GM19240 (cell line): ENCODE results near the gene SCNM1.

Experiments used
- DNase-seq: peaks from one replicate; pipeline ENCODE4 v3.0.0; 2011; ENCODE audit warnings: low spot score; ENCODE audit not compliant: insufficient read length

The SCNM1 gene, protein sequence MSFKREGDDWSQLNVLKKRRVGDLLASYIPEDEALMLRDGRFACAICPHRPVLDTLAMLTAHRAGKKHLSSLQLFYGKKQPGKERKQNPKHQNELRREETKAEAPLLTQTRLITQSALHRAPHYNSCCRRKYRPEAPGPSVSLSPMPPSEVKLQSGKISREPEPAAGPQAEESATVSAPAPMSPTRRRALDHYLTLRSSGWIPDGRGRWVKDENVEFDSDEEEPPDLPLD

DNA sequence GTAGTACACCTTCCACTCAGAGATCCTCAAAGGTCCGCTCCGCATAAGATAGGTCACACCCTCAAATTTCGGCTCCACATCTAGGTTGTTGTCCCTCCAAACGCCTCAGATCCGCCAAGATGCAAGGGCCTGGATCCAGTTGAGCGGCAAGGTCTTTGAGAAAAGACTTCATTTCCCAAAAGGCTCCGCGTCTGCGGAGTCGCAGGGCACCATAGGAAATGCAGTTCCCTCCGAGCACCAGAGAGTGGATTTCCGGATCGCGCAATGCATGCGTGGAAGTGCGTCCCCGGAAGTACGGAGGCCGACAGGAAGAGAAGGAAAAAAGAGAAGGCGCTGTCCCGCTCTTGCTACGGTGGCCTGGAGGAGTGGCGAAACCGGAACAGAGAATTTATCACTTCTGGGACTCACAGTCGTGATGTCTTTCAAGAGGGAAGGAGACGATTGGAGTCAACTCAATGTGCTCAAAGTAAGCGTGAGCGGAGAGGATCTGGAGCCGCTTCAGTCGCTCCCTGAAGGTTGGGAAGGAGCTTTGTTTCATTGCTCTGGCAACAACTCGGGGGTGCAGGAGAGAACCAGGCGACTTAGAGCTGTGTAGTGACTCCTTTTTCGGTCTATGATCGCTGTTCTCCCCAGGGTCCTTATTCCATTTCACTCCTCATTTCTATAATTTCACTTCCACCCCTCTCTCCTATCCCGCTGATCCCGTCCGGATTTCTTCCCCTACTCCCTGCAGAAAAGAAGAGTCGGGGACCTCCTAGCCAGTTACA lies at the start of gene SCNM1, which contains the start of gene LYSMD1:
SCNM1 (plus strand) TSS at position 407 of the 767 bp plus-strand sequence; CDS start at position 416, 9 bp downstream.
LYSMD1 (minus strand) TSS at position 165 of the 767 bp plus-strand sequence. CDS start 644 bp downstream, outside the sequence.
- DNase-seq = peak; percentile 91

DNA sequence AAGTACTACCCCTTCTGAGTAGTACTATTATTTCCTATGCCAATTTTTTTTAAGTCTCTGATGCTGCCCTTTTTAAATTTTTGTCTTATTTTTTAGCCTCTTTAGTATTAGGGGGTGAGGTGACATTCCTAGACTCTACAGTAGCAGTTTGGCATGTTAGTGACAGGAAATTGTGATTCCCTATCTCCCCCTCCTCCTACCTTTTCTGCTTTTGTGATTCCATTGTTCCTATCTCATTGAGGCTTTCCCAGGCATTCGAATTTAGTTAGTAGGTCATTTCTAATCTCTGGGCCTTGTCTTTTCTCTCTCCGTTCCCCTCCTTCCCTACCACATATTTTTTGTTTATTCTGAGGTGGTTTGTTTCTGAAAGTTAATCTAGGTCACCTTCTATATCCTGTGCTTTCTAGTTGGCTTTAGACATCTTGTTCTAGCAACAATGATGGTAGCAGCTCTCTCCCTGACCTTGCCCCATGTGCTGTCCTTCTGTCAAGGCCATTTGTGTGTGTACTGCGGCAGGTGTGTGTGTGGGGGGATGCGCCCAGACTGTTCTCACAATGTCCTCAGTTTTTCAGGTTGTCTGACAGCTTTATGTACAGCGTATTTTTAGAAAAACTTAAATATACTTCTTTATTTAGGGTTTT lies 41.1 kb upstream of the SCNM1 start:
- DNase-seq = no peak

DNA sequence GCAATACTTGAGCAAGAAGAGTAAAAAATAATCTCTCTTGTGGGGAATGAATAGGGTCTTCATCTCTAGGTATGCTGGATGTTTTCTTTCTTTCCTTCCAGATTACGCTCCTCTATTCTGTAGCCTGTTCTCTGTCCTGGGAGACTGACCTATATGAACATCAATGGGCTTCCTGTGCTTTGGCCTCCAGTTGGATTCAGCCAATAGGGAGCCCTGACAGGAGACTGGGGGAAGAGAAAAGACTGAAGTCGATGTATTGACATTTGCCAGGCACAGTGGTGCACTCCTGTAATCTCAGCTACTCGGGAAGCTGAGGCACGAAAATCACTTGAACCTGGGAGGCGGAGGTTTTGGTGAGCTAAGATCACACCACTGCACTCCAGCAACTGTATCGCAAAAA lies 37.1 kb upstream of the SCNM1 start:
- DNase-seq = no peak

DNA sequence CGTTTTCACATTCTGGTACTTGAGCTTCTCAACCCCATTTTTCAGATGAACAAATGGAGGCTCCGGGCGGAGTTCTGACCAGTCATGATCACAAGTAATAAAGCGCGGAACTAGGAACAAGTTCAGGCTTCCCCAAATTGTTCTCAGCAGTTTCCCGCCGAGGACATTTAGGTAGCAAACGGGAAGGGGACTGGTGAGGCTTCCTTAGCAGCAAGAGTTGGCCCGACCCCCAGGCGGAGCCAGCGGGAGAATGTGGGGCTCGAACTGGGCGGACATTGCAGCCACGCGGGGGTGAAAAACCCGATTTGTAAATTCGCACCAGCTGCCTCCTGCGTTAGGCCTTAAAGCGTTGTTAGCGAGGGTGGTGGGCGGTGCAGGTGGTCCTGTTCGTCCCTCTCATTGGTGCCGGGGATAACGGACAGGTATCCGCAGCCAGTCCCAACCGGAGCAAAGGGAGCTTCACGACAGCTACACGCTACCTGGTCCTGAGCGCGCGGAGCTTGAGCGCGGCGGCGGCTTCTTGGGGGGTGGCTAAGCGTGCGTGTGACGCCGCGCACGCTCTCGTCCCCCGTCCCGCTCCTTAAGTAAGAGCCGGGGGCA lies 34.9 kb upstream of the SCNM1 start:
- peak; percentile 74 for DNase-seq

DNA sequence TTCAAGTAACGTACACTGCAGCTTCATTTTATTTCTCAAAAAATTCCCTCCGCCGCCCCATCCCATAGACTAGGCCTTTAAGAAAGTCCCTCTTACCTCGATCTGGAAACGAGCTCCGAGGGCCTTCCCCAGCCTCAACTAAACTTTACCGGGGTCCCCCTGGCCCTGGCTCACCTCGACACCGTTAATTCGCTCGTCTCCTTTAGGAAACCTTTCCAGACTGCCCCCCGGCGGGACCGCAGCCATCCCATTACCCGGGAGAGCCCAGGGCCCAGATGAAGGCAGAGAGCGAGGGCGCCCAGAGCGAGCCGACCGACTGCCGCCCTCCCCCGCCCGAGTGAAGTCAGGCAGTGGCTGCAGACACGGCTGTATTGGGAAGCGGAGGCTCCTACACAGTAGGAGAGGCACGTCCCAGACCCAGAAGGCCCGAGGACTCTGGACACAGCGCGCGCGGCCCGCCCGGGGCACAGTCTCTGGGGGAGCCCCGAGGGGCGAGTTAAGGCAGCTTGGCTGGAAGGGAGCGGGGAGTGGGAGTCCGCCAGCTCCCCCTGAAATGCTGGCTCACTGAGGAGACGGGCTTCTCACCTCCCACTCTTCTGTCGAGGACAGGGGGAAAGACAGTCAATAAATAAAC lies 34.1 kb upstream of the SCNM1 start:
- DNase-seq = no peak

DNA sequence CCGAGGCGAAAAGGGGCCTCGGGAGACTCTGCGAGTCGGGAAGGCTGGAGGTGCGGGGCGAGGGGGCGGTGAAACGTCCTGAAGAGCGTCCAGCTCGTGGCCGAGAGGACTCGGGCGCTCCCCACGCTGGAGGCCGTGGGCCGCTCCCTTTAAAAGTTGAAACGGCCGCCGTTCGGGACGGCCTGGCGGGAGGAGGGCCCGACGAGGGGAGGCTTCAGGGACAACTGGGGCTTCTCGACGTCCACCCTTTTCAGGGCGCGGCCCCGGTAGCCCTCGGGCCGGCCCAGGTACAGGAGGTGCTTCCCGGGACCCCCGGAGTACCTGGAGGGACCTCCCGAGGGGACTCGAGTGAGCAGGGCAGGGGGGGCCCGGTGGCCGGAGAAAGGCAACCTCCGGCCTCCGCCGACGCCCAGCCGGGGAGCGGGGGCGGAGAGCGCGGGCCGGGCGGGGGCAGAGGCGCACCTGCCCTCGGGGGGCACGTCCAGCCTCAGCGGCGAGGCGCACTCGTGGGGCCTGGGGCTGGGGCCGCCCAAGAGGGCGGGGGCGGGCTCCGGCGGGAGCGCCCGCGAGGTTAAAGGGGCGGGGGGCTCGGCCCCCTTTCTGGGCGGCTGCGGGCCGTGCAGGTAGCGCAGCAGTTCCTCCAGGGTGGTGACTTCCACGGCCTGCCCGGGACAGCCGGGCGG lies 33.5 kb upstream of the SCNM1 start:
- DNase-seq = no peak

DNA sequence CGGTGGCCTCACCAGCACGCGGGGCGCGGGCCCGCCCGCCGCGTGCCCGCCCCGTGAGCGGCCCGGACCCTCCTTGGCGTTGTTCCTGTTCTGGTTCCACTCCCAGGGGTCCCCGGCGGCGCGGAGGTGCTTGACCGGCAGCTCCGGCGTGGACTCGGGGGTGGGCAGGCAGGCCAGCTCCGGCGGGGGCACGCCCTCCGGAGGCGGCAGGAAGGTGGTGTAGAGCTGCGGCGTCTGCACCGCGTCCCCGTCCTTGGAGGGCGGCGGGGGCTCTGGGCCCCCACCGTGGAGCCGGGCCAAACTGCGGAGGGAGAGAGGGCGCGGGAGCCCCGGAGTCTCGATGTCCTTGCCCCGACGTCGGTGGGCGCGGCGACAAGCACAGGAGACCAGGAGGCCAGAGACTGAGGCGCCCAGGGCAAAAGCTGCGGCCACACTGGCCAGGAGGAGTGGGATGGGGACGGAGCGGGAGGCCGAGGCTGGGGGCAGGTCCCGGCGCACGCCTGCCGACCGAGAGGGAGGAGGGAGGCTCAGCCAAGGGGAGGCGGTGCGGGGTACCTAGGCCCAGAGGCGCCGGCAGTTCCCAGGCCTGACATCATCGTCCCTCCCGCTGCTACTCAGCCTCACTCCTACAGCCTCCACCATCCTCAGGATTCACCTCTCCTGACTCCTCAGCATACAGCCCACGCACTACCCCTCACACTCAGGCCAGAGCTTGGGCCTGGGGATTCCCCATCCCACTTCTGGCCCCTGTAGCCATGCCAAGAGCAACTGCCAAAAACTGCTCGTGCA lies 32.7 kb upstream of the SCNM1 start:
- DNase-seq = no peak

DNA sequence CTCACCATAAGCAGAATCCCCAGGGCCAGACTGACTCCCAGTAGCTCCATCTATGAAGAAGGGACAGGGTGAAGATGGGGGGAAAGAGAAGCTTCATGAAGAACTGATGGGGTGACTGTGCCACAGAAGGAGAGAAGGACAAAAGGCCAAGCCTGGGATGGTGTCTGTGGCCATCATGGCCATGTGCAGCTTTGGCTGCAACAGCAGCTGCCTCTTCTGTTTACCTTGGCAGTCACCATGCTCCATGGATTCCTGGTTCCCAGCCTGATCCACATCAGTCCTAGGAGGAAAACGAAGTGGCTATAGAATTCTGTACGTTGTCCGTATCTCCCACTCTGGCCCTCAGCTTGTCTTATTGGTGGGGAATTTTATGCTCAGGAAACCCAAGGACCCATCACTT lies 31.5 kb upstream of the SCNM1 start:
- no peak for DNase-seq

DNA sequence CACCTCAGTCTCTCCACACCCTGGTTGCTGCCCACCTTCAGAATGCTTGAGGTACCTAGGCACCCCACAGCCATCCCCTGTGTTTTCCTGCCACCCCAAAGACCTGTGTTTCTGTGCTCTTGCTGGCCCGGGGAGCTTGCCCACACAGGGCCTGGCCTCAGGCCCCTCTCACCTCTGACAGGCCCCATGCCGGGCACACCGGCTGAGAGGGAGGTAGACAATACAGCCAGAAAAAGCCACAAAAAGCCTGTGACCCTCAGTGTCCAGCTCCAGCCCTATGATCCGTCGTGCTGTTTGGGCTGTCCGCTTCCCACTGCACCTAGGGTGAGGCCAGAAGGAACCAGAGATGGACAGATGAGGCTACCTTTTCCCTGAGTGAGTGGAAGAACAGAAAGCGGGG lies 31.0 kb upstream of the SCNM1 start:
- no peak for DNase-seq

DNA sequence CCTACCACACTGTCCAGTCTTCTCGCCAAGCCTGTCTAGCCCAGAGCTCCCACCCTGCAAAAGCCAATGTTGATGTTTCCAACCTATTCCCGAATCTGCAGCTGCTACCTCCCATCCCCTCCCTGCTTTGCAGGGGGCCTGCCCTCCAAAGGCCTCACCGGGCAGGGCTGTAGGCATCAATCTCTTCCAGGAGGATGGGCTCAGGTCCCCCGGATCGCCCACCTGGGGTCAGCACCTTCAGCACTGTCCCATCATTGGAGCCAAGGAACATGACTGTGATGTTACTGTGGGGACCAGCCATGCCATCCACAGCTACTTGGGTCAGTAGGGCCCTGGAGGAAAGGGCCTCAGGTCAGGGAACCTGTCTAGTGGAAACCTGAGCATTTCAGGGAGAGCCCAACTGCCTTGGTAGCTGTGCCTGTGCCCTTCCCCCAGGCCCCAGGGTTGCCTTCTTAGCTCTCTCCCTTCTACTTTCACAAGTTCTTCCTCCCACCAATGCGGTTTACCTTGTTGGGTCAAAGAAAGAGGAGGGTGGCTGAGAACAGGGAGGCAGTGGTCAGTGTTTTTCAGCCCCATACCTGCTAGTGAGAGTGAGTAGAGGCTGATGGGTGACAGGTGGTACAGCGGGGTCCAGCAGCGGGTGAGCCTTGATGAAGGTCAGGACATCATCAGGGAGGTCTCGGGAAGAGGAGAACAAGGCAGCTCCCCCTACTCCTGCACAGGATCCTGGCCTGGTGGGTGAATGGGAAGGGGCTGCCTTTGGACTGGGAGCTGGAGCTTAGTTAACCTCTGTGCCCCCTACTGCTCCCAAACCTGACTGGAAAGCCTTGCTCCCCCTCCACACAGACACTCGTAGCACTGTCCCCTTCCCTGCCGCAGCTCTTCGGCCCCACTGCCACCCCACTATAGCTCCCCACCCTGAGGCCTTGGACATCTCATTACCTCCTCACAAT lies 30.2 kb upstream of the SCNM1 start:
- no peak for DNase-seq

DNA sequence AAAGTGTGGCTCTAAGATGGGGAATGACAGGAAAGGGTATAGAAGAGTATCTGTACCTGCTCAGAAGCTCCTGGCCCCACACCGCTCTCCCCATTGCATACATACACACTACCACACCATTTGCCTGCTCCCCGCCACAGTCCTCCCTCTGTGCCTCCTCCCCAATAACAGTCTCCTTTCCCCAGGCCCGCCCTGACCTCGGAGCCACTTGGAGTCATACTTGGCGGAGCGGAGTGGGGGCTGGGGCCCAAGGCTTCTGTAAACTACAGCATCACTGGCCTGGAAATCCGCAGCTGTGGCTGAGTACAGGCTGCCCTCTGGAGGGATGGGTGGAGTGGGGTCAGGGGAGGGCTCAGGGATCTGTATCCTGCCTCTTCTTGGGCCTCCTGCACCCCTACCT lies 28.2 kb upstream of the SCNM1 start:
- DNase-seq = no peak

DNA sequence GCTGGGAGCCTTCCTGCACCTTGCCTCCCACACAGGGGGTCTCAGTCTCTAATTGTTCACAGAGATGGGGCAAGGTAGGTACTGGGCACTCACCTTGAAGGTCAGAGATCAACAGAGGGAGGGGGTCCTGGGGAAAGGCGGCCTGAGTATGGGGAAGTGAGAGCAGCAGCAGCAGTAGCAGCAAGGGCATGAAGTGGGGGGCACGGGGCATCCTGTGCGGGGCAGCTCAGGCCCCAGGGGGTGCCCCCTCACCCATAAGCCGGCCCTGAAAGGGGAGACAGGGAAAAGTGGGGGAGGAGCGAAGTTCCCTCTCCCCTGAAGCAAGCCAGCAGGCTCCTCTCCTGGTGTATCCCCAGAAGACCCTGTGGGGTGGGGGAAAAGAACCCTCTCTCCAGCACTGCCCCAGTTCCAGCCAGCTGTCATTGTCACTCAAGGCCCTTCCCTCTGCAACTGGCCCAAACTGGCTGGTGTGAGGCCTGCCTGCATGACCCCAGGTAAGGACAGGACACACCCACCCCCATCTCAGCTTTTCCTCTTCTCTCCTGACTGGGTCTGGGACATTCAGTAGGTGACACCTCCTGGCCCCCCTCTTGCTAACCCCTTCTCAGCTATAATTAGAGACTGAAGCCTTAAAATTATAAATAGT lies 23.4 kb upstream of the SCNM1 start:
- no peak for DNase-seq

DNA sequence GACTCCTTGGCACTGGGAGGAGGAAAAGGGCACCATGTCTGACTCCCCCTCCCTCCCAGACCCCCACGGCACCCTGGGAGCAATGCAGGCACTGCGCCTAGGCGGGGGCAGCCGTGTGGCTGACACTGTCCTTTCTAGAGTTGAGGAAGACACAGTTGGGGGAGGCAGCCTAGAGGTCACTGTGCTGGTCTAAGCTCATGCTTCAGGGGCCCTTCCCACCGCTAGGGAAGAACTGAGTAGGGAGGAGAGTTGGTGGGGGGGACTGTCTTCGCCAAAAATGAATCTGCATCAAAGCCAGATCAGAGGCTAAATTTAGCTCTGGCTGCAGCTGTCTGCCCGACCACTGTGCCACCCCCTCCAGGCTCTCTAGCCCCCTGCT lies 22.9 kb upstream of the SCNM1 start:
- DNase-seq = no peak

DNA sequence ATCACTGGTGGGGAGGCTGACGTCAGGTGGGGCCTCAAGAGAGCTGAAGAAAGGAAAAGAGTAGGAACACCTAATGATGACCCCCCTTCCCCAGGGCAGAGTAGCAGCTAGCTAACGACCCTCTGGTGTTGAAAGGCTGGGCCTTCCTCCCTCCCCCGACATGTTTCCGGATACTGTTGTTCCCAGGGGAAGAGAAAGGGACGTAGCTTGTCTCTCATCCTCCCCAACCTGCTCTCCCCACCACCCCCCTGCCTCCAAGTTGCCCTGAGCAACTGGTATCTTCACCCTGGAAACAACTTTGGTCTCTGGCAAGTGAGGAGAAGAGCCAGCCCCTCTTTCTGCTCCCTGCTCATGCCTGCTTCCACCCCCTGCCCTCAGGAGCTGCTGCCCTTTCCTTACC lies 22.0 kb upstream of the SCNM1 start:
- no peak for DNase-seq

DNA sequence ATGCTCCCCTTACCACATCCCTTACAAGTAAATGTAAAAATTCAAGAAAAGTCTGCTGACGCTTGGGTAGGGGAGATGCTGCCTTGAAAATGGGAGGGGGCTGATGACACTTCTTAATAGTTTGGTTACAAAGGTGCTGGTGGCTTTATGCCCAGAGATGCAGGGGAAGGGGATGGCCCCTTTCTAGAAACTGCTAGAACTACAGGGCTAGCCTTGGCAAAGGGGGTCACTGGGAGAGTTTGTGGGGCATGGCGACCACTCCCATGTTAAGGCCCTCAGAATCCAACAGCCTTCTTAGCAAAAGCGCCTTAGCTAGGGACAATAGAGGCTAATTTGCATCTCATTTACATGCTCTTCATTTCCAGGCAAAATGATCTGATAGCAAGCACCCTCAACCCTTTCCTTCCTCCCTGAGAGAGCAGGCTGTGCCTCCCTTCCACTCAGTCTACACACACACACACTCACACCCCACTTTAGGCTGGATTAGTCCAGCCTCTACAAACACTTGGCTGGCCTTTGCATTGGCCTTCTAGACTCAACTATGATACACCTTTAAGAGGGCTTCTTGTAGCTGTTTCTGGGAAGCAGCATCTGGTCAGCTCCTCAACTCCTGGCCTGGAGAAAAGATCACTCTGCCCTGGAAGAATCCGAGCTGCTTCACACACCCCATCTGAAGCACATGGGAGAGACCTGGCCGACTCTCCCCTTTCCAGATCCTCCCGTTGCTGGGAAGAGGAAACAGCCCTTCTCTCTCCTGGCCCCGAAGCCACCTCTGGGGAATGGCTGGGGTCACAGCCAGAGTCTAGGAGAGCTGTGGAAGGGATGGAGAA lies 21.3 kb upstream of the SCNM1 start:
- DNase-seq = no peak

DNA sequence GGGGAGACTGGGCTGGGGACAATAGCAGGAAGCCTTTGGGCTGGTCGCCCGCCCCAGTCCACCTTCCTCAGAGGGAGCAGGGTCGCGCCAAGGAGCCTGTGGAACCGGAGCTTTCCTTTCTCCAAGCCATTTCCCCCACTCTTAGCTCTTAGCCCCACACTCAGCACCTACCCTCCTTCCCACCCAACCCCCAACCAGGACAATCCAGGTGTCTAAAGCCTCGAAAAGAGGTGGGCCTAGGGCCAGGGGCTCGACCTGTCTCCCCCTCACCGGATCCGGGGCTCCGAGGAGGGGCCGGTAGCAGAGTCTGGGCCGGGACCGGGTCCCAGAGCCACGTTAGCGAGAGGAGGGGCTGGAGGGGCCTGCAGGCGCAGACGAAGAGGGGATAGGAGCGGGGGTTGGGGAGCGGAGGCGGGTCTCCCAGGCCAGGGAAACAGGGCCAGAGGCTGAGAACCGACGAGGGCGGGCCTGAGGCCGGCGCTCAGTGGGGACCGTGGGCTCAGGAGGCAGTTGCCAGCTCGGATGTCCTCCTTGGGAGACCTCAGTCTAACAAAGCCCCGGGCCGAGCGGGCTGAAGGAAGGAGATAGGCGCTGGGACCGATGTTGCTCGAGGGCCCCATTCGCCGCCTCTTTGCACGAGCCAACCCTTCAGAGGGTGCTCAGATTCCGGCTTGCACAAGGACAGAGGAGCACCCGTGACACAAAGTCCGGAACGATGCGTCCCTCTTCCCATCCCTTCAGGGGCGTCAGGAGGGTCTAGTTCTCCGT lies 20.5 kb upstream of the SCNM1 start:
- DNase-seq = no peak

DNA sequence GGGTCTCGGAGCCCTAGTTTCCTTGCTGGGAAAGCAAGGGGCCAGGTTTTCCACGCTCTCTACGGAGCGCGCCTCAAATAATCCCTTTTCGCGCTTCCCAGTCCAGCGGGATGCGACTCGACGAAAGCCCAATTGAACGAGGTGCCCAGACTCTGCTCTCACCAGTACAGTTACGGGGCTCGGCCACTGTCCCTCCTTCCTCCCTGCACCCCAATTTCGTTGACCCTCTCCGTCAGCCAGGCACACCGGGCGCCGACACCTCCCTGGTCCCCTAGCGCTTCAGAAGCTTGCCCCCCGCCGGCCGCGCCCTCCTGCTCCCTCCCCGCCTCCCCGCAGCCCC lies 19.9 kb upstream of the SCNM1 start:
- DNase-seq = no peak
